ENCODE results near the gene LGALS3. TPM values are rescaled to one million over a fixed set of nuclear protein-coding genes. Genes with fewer than 3 reads are reported as not detected.

Gene LGALS3
- total RNA-seq, 2 experiments from 2014 or later, result 11.7 to 12.1 TPM

GRCh38 chr14:55141825-55142224 lies 12.8 kb downstream of the LGALS3 start:
- ChIA-PET CTCF (interaction anchor here (1.1 kb wide), 1 partner anchor 14 kb away, joined by 3 read pairs; no protein-coding TSS in a partner anchor), POLR2A (interaction anchor here (0.5 kb wide), 1 partner anchor 12 kb away, joined by 3 read pairs; no protein-coding TSS in a partner anchor)
- Mint-ChIP-seq H3K36me3 (ENCODE audit: low read depth) (no peaks in the 10 kb centered on the region), H3K27me3 (no peaks in the 10 kb centered on the region), H3K4me3 (no peak overlapping the region), H3K9me3 (no peaks in the 10 kb centered on the region), H3K4me1 (ENCODE audit: low read depth) (no peaks in the 10 kb centered on the region), H3K27ac (no peak overlapping the region)
- ATAC-seq (ENCODE audit: poor library complexity) (no peak), DNase-seq (no peak)
- H3K4me1 ChIP-seq (ENCODE audit: insufficient read depth, low read length), result no peaks in the 10 kb centered on the region
- H3K9me3 ChIP-seq (ENCODE audit: control insufficient read depth in 1 of 2, insufficient read depth in 1 of 2, low read length in 2 of 2), result no peaks in the 10 kb centered on the region
- peaks cover 18% of the 10 kb centered on the region for H3K36me3 ChIP-seq (ENCODE audit: insufficient read depth, low read length)
- H3K4me3 ChIP-seq (ENCODE audit: low read length), result no peak overlapping the region
- H3K27me3 ChIP-seq (ENCODE audit: control insufficient read depth in 1 of 2, insufficient read depth in 2 of 2, low read length in 2 of 2), result no peaks in the 10 kb centered on the region
- TF ChIP-seq CTCF (IDR thresholded peaks at IDR 0.05), result no peak
- intact Hi-C loops (cut with DNase I, micrococcal nuclease), result no loop called here
- no peak overlapping the region for H3K27ac ChIP-seq (ENCODE audit: low read depth in 1 of 2, low read length in 2 of 2)

- ATAC-seq (ENCODE audit: poor library complexity) (no peak), DNase-seq (no peak)
- intact Hi-C loops (cut with DNase I, micrococcal nuclease), result no loop called here
- Mint-ChIP-seq H3K36me3 (ENCODE audit: low read depth) (no peaks in the 10 kb centered on the region), H3K27ac (no peak overlapping the region), H3K4me3 (no peak overlapping the region), H3K27me3 (no peaks in the 10 kb centered on the region), H3K4me1 (ENCODE audit: low read depth) (no peaks in the 10 kb centered on the region), H3K9me3 (no peaks in the 10 kb centered on the region)
- no peaks in the 10 kb centered on the region for H3K4me1 ChIP-seq (ENCODE audit: insufficient read depth, low read length)
- H3K4me3 ChIP-seq (ENCODE audit: low read length), result no peak overlapping the region
- POLR2A ChIA-PET, result interaction anchor here (0.5 kb wide), 1 partner anchor 12 kb away, joined by 3 read pairs; no protein-coding TSS in a partner anchor
- no peaks in the 10 kb centered on the region for H3K27me3 ChIP-seq (ENCODE audit: control insufficient read depth in 1 of 2, insufficient read depth in 2 of 2, low read length in 2 of 2)
- H3K27ac ChIP-seq (ENCODE audit: low read depth in 1 of 2, low read length in 2 of 2), result no peak overlapping the region
- CTCF ChIA-PET, result interaction anchor here (1.1 kb wide), 1 partner anchor 14 kb away, joined by 3 read pairs; no protein-coding TSS in a partner anchor
- H3K36me3 ChIP-seq (ENCODE audit: insufficient read depth, low read length), result peaks cover 18% of the 10 kb centered on the region
- TF ChIP-seq CTCF (IDR thresholded peaks at IDR 0.05), result no peak
- H3K9me3 ChIP-seq (ENCODE audit: control insufficient read depth in 1 of 2, insufficient read depth in 1 of 2, low read length in 2 of 2), result no peaks in the 10 kb centered on the region
Observed at GRCh38 chr14:55142466-55142865, 13.4 kb downstream of the LGALS3 start.

- Mint-ChIP-seq H3K27ac (no peak overlapping the region), H3K4me1 (ENCODE audit: low read depth) (no peaks in the 10 kb centered on the region), H3K9me3 (no peaks in the 10 kb centered on the region), H3K4me3 (no peak overlapping the region), H3K27me3 (no peaks in the 10 kb centered on the region), H3K36me3 (ENCODE audit: low read depth) (no peaks in the 10 kb centered on the region)
- POLR2A ChIA-PET, result no interaction called here
- Histone ChIP-seq H3K9me3 (ENCODE audit: control insufficient read depth in 1 of 2, insufficient read depth in 1 of 2, low read length in 2 of 2) (no peaks in the 10 kb centered on the region), H3K4me1 (ENCODE audit: insufficient read depth, low read length) (no peaks in the 10 kb centered on the region), H3K36me3 (ENCODE audit: insufficient read depth, low read length) (peaks cover 3% of the 10 kb centered on the region), H3K27ac (ENCODE audit: low read depth in 1 of 2, low read length in 2 of 2) (no peak overlapping the region), H3K27me3 (ENCODE audit: control insufficient read depth in 1 of 2, insufficient read depth in 2 of 2, low read length in 2 of 2) (no peaks in the 10 kb centered on the region), H3K4me3 (ENCODE audit: low read length) (no peak overlapping the region)
- CTCF ChIA-PET, result interaction anchor here (0.5 kb wide), 1 partner anchor 57 kb away, joined by 3 read pairs; no protein-coding TSS in a partner anchor
- no peak for TF ChIP-seq CTCF (IDR thresholded peaks at IDR 0.05)
- intact Hi-C loops (cut with DNase I, micrococcal nuclease), result no loop called here
- DNase-seq (no peak), ATAC-seq (ENCODE audit: poor library complexity) (no peak)
Observed at GRCh38 chr14:55146425-55146824, 17.4 kb downstream of the LGALS3 start.
